ENCODE data around the gene SLC22A31.

GRCh38 chr16:89197033-89197632, 3.2 kb downstream of the SLC22A31 start:
- TF ChIP-seq CTCF (conservative IDR thresholded peaks at IDR 0.05; ENCODE audit: low read depth, low read length) (no peak), EZH2 (IDR thresholded peaks at IDR 0.05; ENCODE audit: borderline replicate concordance, low read depth, low read length, poor library complexity, severe bottlenecking) (no peak)

Measured in A673 (cell line).